Coronary artery (tissue), 2 donors: Measurements from ENCODE around the gene ARV1.

Experiments used
- DNase-seq: peaks from one replicate; pipeline ENCODE4 v3.0.0-alpha.2; 2017; ENCODE audit warnings: low spot score
- H3K27ac ChIP-seq, 2 donors: fragments of 200-600 bp; sonication (generic); one replicate each; pipeline ENCODE4 v1.5.1; 2016 to 2019
- H3K4me3 ChIP-seq: fragments of 200-600 bp; sonication (generic); 2 replicates; pipeline ENCODE4 v1.5.1; 2016; ENCODE audit warnings: mild to moderate bottlenecking, moderate library complexity
- CTCF ChIP-seq: fragments of 200-600 bp; sonication (generic); IDR thresholded peaks from one replicate; pipeline ENCODE4 v1.5.1; 2019; ENCODE audit warnings: antibody characterized with exemption

ARV1 gene

GRCh38 chr1:230975636-230976035 is 3.3 kb upstream of the ARV1 start:
- TF ChIP-seq CTCF: no peak
- H3K27ac ChIP-seq: no peak overlapping the region
- no peak for DNase-seq
- H3K4me3 ChIP-seq: no peak overlapping the region

- DNase-seq: no peak
- no peak overlapping the region for H3K4me3 ChIP-seq
- no peak overlapping the region for H3K27ac ChIP-seq
- no peak for TF ChIP-seq CTCF
Measured at GRCh38 chr1:230976360-230976759, 2.5 kb upstream of the ARV1 start.

- peak overlapping the region; percentile 94 for H3K4me3 ChIP-seq
- no peak overlapping the region for H3K27ac ChIP-seq
- DNase-seq: no peak
- no peak for TF ChIP-seq CTCF
Measured at GRCh38 chr1:230976825-230977747, 1.8 kb upstream of the ARV1 start.

- Histone ChIP-seq H3K4me3 (peak overlapping the region; percentile 94), H3K27ac (peak overlapping the region in 1 of 2 donors; percentile 71)
- no peak for DNase-seq
- TF ChIP-seq CTCF: no peak
Measured at GRCh38 chr1:230977761-230978490, 968 bp upstream of the ARV1 start.

GRCh38 chr1:230979389-230979716 is 459 bp downstream of the ARV1 start:
- no peak for DNase-seq
- H3K4me3 ChIP-seq: peak overlapping the region; percentile 94
- no peak for TF ChIP-seq CTCF

GRCh38 chr1:230979952-230980351 is 1.1 kb downstream of the ARV1 start:
- Histone ChIP-seq H3K27ac (no peak overlapping the region), H3K4me3 (peak overlapping the region; percentile 94)
- DNase-seq: no peak
- TF ChIP-seq CTCF: no peak

More at GRCh38 chr1:230979389-230979716, 459 bp downstream of the ARV1 start:
- peak overlapping the region; percentile 21 to 71 for H3K27ac ChIP-seq
